Hippocampal formation (tissue), 2 donors: ENCODE data around the gene CPNE4.
"Not testable (repeated sequence)": the region's sequence is repeated elsewhere in the genome, so short reads cannot be mapped to it uniquely, and the experiment has no call there.

Experiments used
- DNase-seq, 2 donors: peaks; one replicate each; lab custom pipeline; 2025; lab: John Stamatoyannopoulos, UW

CPNE4 gene

DNA sequence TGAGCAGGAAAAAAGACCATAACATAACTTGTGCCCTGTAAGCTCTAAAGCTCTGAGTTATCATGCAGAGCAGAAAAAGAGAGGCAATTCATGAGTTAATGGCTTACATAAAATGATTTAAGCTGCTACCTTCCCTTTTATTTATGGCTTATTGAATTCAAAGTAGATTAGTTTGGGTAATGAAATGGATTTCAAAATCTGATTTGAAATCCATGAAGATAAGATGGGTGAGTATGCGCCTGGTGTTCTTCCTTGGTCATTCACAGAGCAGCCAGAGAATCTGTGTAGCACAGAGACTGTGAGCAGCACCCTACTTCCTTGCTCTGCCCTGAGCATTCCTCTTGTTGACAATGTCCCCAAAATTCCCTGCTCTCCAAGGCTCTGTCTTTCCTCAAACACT is 495.8 kb downstream of the CPNE4 start:
- no peak for DNase-seq

DNA sequence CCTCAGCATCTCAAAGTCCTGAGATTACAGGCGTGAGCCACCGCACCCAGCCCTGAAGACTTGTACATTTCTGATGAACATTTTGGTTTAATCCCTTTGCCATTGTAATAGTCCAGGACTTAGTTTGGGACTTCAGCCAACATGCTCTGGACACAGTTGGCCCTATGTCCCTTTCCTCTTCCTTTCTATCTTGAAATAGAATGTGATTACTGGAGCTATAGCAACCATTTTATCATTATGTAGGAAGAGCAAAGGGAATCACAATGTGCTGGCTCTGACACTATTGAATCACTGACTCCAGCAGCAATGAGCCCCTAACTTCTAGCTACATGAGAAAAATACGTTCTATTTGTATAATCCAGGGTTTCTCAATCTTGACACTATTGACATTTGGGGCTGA is 497.3 kb downstream of the CPNE4 start:
- DNase-seq, result no peak

DNA sequence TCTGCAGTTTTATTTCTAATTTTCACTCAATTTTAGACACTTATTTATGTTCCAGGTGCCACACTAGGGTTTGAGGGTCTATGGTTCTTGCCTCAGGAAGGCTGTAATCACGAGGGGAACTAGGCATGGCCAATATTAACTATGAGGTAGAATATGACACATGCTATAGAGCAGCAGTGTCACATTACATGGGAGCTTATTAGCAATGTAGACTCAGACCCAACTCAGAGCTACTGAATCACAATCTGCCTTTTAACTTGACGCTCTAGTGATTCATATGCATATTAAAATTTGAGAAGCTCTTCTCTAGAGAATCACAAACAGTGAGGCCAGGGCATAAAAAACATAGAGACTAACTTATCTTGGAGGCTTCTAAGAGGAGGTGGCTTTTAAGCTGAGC is 499.2 kb downstream of the CPNE4 start:
- no peak for DNase-seq

DNA sequence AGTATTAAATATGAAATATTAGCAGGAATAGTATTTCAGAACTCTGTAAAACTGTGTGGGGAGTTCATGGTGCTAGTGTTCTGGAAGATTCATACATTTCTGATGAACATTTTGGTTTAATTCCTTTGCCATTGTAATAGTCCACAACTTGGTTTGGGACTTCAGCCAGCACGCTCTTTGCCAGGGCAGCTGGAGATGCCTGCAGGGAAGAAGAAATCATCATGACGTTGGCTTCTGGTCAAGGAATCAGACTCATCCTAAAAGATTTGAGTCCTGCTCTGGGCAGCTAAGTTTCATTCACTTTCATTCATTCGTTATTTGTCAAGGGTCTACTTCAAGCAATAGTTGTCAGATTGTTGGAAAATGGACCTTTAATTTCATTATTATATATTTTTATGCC is 499.7 kb downstream of the CPNE4 start:
- DNase-seq, result no peak

DNA sequence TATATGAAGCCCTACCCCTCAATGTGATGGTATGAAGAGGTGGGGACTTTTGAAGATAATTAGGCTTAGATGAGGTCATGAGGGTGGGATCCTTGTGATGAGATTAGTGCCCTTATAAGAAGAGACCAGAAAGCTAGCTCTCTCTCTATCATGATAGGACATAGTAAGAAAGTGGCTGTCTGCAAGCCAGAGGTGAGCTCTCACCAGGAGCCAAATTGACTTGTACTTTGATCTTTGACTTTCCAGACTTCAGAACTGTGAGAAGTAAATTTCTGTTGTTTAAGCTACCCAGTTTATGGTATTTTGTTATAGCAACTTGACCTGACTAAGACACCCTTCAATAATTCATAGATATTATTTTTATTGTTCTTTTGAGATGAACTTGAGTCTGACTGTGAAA is 502.2 kb downstream of the CPNE4 start:
- no peak for DNase-seq

DNA sequence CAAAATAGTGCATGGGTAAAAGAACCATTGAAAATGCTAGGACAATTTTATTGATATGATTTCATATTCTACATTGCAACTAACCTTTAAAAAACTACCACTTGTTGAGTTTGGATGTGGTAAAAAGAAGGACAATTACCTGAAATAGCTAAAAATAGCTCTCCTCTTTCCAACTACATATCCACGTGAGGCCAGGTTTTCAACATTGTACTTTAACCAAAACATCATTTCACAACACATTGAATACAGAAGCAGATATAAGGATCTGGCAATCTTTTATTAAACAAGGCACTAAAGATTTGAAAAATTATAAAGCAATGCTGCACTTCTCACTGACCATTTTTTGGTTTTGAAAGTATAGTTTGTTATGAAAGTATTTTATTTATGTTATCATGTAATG is 504.0 kb downstream of the CPNE4 start:
- DNase-seq, result no peak

DNA sequence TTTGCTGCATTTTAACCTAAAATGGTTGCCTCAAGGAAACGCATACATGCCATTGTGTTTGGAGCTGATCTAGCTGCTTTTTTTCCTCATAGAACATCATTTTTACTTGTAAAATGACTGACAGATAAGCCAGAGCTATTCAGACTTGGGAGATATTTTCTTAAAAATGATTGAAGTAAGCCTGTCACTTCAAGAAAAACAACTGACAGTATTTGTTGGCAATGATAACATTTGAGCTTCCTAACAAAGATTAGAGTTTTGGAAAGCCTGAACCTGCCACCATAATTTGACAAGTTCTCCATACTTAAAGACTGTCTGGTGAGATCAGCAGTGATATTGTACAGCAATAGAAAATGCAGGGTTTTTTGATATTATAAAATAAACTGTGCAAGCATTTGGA is 504.4 kb downstream of the CPNE4 start:
- DNase-seq, result no peak

DNA sequence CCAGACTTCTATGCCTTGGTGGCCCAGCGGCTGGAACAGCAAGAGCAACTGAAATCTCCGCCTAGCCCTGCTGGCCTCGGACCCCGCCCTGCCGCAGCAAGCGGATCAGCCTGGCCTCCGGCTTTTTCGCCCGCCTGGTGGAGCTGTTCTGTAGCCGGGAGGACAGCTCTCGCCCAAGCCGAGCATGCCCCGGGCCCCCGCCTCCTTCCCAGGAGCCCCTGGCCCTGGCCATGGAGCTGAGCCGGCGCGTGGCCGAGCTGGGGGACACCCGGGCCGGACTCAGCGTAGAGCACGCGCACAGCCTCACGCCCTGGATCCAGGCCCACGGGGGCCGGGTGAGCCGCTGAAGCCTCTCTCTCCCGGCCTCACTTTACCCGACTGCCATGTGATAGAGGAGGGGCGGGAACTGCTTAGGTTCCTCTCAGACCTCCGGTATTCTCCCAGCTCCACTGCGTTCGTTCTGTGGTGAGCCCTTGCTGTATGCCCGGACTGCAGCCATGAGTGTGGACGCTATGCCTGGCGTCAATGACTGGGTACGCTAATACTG is 507.9 kb downstream of the CPNE4 start:
- peak in 1 of 2 donors; percentile 5 for DNase-seq

DNA sequence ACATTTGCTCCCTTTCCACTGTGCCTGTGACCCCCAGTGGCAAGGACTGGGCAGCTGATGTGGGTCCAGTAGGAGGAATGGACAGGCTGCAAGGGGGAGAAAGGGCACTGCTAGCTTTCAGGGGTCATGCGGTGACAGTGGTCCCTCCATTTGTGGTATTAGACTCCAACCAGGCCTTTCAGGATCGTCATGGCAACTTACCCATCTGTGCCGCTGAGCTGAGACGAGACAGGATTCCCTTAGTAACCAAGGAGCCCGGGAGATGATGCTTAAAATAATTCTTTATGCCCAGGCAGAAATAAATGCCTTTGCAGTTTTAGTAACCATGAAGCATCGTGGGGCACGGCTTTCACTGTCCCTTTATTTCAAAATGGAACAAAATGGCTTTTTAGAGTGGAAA is 516.1 kb downstream of the CPNE4 start:
- DNase-seq, result peak in 1 of 2 donors; percentile 6

DNA sequence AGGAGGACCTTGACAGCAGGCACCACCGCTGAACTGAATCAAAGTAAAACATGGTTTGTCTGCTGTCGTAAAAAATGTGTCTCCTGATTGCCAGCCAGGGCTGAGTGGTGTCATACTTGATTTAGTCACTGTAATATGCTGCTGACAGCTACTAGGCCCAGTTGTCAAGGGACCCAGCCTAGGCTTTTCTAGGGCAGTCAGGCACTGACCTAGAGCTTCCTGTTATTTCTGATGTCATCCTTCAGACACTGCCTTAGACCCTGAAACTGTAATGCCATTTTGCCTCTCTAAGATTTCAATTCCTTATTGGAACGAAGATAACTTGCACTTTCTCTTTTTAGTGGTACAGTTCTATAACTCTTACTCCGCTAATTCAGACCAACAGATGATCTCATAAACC is 529.4 kb downstream of the CPNE4 start:
- no peak for DNase-seq

DNA sequence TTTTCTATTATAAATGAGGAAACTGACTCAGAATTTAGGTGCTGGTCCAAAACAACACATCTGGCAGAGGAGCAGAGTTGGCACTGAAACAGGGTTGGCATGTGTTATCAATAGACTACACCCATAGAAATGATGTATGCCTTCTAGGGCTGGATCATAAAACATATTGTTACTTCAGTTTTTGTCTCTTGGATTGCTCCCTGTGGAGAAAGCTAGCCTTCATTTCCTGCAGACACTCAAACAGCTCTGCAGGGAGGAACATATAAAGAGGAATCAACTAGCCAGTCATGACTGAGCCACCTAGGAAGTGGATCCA is 531.5 kb downstream of the CPNE4 start:
- DNase-seq, result no peak

DNA sequence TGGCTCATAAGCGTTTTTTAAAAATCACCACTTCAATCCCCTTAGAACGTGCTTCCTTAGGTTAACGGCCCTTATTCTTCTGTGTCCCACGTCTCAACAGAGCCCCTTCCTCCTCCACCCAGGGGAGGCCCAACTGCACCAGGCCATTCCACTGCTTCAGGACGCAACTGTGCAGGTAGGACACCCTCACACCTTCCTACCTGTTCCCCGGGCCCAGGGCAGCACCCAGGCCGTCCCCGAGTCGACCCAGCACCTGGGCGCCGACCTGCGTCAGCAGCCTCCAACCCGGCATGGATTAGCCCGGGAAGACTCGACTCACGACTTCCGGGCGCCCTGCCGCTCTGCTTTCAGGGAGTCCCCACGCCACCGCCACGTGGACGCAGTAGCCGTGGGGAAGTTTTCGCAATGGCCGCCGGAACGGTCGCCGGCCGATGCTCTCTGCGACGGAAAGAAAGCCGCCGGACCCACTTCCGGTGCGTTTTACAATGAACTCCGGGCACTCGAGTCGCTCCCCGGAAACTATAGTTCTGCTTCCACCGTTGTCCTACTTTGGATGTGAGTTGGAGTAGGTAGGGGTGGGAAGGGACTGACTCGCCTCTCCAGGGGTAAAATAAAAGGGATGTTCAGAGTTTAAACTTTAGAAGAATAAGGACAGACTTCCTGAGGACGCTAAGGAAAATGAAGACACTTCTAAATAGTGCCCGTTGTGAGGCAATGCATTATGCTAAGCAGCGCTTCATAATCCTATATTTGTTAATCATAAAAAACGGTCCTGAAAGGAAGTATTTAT is 532.1 kb downstream of the CPNE4 start, which contains the start of gene MRPL3:
TSS of gene MRPL3 (minus strand) at position 442 of the 790 bp plus-strand sequence. CDS start at position 292, 150 bp downstream.
- DNase-seq, result peak; percentile 77 to 82

DNA sequence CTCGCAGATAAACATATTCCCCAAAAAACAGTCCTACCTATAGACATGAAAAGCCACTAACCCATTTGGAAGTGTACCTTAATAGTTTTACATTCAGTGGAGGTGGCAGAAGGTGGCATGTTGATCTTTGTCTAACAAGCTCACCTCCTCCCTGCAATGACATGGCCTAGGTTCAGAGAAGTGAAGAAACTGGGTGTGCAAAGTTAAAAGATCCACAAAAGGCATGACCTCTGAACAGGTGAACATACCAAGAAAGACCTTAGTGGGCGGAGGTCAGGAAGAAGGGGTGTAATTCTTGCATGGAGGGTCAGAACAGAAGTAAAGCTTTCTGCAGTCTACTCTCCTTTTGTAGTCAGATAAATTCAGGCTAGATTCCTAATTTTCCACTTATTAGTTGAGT is 532.9 kb downstream of the CPNE4 start:
- no peak for DNase-seq

DNA sequence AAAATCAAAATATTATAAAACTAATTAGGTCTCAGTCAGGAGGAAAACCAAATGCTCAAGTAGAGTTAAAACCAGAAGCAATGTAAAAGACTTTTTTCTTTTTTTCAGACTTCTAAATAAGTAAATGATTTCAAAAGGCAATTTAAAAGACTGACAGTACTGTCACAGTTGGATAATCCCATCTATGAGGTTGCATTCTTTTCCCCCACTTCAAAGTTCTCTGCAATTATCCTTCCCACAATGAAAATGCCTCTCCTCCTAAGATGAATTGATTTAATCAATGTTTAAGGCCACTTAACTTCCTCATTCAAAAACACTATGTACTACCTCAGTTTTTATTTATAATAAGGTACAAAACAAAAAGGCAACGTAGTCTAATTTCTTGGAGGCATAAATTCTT is 540.1 kb downstream of the CPNE4 start:
- DNase-seq, result no peak

DNA sequence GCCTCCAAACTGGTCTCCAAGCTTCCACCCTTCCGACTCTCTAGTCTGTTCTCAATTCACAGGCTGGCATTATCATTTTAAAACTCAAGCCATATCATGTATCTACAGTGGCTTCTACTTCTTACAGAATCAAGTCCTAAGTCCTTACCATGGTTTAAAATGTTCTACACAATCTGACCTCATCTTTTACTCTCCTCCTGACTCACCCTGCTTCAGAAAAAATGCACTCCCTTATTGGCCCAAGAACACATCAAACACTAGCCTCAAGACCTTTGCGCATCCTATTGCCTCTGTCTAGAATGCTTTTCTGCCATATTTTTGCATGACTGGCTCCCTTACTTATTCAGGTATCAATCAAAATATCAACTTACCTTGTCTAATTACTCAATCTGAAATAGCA is 543.0 kb downstream of the CPNE4 start:
- no peak for DNase-seq

DNA sequence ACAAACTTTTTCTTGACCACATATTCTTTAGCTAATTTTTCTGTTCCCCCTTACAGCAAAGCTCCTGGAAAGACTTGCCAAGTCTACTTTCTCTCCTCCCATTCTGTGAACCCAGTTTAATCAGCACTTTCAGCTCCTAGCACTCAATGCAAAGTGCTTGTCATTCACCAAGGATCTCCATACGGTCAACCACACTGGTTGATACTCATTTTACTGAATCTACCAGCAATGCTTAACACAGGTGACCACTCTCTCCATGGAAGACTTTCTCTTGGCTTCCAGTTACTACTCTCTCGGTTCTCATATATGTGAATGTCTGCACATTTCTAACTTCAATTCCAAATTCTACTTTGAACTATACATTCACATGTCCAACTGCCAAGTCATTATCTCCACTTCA is 543.7 kb downstream of the CPNE4 start:
- no peak for DNase-seq

DNA sequence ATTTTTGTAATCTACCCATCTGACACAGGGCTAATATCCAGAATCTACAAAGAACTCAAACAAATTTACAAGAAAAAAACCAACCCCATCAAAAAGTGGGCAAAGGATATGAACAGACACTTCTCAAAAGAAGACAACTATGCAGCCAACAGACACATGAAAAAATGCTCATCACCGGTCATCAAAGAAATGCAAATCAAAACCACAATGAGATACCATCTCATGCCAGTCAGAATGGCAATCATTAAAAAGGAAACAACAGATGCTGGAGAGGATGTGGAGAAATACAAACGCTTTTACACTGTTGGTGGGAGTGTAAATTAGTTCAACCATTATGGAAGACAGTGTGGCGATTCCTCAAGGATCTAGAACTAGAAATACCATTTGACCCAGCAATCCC is 548.3 kb downstream of the CPNE4 start:
- DNase-seq, result not testable (repeated sequence)

DNA sequence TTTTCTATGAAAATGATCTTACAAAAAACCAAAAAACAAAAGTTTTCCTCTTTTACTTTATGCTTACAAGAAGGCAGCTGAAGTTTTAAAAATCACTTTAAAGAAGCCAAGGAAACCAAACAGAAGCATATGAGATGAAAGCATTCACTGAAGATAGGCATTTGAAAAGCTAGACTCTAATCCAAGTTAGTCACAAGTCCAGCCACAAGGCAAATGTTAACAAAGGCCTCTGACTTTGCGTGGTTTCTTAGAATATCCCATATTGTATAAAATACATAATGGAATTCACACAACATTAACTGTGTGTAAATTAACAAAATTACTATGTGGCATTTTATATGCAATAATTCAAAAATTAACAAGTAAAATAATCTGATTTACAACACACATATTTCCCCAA is 549.7 kb downstream of the CPNE4 start:
- DNase-seq, result no peak

DNA sequence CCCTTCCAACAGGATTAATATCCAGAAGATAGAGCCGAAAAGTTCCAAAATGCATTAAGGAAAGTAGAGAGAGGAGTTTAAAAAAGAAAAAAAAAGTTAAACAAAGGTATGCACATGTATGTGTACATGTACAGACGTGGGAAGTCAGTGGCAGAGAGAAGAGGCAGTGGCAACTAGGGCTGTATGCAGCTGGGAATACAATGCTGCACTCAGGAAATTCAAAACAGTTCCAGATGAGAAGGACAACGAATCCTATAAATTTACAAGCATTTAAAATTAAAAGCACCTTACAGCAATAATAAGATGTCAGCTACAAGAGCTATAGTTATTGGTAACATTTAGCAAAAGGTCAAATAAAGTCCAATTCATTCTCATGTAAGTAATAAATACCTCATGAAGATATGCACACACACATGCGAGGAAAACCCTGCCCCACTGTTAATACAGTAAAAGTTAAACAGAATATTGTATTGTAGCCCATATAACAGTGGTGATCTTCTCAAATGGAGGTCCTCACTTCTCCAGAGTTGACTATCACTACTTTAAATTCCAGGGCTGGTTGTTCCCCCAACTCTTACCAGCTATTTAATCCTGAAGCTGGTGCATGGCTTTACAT is 550.2 kb downstream of the CPNE4 start:
- no peak for DNase-seq
